ENCODE measurements around the gene TRIM34.
"Not testable (repeated sequence)": the region's sequence is repeated elsewhere in the genome, so short reads cannot be mapped to it uniquely, and the experiment has no call there.

The TRIM34 gene, protein sequence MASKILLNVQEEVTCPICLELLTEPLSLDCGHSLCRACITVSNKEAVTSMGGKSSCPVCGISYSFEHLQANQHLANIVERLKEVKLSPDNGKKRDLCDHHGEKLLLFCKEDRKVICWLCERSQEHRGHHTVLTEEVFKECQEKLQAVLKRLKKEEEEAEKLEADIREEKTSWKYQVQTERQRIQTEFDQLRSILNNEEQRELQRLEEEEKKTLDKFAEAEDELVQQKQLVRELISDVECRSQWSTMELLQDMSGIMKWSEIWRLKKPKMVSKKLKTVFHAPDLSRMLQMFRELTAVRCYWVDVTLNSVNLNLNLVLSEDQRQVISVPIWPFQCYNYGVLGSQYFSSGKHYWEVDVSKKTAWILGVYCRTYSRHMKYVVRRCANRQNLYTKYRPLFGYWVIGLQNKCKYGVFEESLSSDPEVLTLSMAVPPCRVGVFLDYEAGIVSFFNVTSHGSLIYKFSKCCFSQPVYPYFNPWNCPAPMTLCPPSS

DNA sequence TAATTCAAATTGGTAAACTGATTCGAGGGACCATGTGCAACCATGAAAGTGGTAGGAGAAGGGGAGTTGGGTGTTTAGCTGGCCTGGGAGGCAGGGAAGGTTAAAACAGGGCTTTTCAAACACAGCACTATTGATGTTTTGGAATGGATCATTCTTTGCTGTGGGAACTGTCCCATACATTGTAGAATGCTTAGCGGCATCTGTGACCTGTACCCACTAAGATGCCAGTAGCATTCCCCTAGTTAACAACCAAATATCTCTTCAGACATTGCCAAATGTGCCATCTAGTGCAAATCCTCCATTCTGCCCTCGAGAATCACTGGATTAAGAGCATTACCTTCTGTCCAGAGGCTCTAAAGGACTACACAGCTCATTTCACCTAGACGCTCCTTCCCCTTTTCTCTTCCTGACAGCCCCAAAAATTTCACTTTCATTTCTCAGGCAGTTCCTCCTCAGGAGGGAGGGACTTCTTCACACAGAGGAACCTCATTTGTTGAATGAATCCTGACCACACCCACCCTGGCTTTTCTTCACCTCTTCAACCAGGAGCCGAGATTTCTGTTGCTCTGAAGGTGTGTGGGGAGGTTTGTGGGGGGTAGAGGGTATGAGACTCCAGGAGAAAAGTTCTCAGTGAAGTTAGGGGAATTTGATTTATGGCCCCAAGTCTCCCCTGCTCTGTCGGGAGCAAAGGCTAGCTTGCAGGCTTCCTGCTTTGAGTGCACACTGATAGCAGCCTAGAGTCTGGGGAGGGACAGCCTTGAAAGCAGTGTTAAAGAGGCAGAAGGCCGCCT lies at the start of gene TRIM34:
TRIM34 (plus strand) TSS at position 513 of the 791 bp plus-strand sequence. CDS start 7,331 bp downstream, outside the sequence.
- H3K36me3 ChIP-seq (ENCODE audit: insufficient read depth, low read length) = no peaks in the 10 kb centered on the region
- no peaks in the 10 kb centered on the region for H3K4me1 ChIP-seq (ENCODE audit: insufficient read depth, low read length)
- no peaks in the 10 kb centered on the region for H3K9me3 ChIP-seq (ENCODE audit: low read length)
- H2AFZ ChIP-seq (ENCODE audit: low read depth, low read length) = peak within 1 kb of the TSS; percentile 67
- no peaks in the 10 kb centered on the region for H3K27me3 ChIP-seq (ENCODE audit: insufficient read depth, low read length)
- peak within 1 kb of the TSS; percentile 34 for H3K4me3 ChIP-seq (ENCODE audit: low read length)

DNA sequence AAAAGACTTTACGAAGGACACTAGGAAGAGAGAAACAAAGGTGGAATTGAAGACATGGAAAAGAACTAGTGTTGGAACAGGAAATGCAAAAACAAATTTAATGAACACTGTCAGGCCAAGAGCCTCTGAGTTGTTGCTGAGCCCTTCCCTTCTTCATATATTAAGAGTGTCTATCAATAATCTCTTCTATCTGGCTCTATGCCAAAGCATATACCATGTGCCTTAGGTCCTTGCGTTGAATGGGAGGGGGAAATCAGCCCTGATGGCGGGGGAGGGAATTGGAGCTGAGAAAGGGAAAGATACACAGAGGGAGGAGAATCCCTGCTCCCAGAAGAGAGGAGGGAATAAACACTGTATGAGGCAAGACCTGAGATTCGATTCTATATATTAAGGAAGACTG lies 49.6 kb upstream of the TRIM34 start:
- Histone ChIP-seq H3K36me3 (ENCODE audit: insufficient read depth, low read length) (no peaks in the 10 kb centered on the region), H2AFZ (ENCODE audit: low read depth, low read length) (no peak overlapping the region), H3K4me1 (ENCODE audit: insufficient read depth, low read length) (no peaks in the 10 kb centered on the region), H3K4me3 (ENCODE audit: low read length) (no peak overlapping the region), H3K27me3 (ENCODE audit: insufficient read depth, low read length) (no peaks in the 10 kb centered on the region), H3K9me3 (ENCODE audit: low read length) (no peaks in the 10 kb centered on the region)

DNA sequence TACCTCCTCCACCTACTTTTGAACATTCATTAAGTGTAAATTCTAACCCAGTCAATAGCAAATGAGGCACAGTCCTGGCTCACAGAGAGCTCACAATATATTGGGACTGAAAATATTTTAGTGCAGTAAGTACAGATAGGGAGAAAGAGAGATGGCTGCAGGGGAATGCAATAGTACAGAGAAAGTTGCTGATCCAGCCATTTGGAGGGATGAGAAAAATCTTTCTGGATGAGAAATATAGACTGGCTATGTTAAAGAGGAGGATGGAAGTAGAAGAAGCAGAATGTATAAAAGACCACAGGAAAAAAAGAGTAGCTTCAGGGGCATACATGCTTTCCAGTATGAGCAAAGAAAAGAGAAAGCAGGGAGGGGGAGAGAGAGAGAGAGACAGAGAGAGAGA lies 47.7 kb upstream of the TRIM34 start:
- Histone ChIP-seq H3K36me3 (ENCODE audit: insufficient read depth, low read length) (no peaks in the 10 kb centered on the region), H3K4me3 (ENCODE audit: low read length) (no peak overlapping the region), H3K27me3 (ENCODE audit: insufficient read depth, low read length) (no peaks in the 10 kb centered on the region)

DNA sequence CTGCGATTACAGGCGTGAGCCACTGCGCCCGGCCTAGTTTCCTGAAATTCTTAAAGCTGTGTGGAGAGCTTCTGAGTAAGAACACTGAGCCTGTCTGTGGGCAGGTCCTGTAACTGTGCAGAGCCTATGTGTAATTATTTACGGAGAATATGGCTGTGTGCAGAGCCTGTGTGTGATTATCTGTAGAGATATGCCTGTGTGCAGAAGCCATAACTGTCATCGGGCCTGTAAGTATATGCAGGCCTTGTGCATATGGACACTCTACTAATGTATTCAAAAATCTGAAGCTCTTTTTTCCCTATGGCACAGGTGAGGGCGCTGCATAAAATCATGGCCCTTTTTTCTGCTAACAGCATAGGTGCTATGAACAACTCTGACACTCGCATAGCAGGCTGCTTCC lies 44.2 kb upstream of the TRIM34 start, which contains the start of gene OR52B6:
OR52B6 (plus strand) TSS at position 301 of the 400 bp plus-strand sequence; CDS start at position 301, 0 bp downstream.
- H3K27me3 ChIP-seq (ENCODE audit: insufficient read depth, low read length) = no peaks in the 10 kb centered on the region
- no peaks in the 10 kb centered on the region for H3K9me3 ChIP-seq (ENCODE audit: low read length)
- H3K36me3 ChIP-seq (ENCODE audit: insufficient read depth, low read length) = no peaks in the 10 kb centered on the region
- no peak within 1 kb of the TSS for H3K4me3 ChIP-seq (ENCODE audit: low read length)
- no peaks in the 10 kb centered on the region for H3K4me1 ChIP-seq (ENCODE audit: insufficient read depth, low read length)
- H2AFZ ChIP-seq (ENCODE audit: low read depth, low read length) = no peak within 1 kb of the TSS

More for the DNA sequence above, 47.7 kb upstream of the TRIM34 start:
- Histone ChIP-seq H3K4me1 (ENCODE audit: insufficient read depth, low read length) (no peaks in the 10 kb centered on the region), H3K9me3 (ENCODE audit: low read length) (no peaks in the 10 kb centered on the region), H2AFZ (ENCODE audit: low read depth, low read length) (no peak overlapping the region)

DNA sequence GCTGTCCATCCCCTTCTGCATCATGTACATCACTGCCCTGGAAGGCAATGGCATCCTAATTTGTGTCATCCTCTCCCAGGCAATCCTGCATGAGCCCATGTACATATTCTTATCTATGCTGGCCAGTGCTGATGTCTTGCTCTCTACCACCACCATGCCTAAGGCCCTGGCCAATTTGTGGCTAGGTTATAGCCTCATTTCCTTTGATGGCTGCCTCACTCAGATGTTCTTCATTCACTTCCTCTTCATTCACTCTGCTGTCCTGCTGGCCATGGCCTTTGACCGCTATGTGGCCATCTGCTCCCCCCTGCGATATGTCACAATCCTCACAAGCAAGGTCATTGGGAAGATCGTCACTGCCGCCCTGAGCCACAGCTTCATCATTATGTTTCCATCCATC lies 43.8 kb upstream of the TRIM34 start:
- Histone ChIP-seq H2AFZ (ENCODE audit: low read depth, low read length) (no peak overlapping the region), H3K27me3 (ENCODE audit: insufficient read depth, low read length) (no peaks in the 10 kb centered on the region), H3K4me3 (ENCODE audit: low read length) (no peak overlapping the region), H3K4me1 (ENCODE audit: insufficient read depth, low read length) (no peaks in the 10 kb centered on the region), H3K36me3 (ENCODE audit: insufficient read depth, low read length) (no peaks in the 10 kb centered on the region), H3K9me3 (ENCODE audit: low read length) (no peaks in the 10 kb centered on the region)

DNA sequence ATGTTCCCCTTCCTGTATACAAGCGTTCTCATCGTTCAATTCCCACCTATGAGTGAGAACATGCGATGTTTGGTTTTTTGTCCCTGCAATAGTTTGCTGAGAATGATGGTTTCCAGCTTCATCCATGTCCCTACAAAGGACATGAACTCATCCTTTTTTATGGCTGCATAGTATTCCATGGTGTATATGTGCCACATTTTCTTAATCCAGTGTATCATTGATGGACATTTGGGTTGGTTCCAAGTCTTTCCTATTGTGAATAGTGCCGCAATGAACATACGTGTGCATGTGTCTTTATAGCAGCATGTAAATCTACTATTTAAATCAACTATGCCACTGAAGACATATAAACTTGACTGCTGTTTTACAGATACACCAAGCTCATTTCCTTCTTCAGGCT lies 40.3 kb upstream of the TRIM34 start:
- not testable (repeated sequence) for H3K36me3 ChIP-seq (ENCODE audit: insufficient read depth, low read length); H3K4me1 ChIP-seq (ENCODE audit: insufficient read depth, low read length); H3K9me3 ChIP-seq (ENCODE audit: low read length); H3K4me3 ChIP-seq (ENCODE audit: low read length); H3K27me3 ChIP-seq (ENCODE audit: insufficient read depth, low read length); H2AFZ ChIP-seq (ENCODE audit: low read depth, low read length)

DNA sequence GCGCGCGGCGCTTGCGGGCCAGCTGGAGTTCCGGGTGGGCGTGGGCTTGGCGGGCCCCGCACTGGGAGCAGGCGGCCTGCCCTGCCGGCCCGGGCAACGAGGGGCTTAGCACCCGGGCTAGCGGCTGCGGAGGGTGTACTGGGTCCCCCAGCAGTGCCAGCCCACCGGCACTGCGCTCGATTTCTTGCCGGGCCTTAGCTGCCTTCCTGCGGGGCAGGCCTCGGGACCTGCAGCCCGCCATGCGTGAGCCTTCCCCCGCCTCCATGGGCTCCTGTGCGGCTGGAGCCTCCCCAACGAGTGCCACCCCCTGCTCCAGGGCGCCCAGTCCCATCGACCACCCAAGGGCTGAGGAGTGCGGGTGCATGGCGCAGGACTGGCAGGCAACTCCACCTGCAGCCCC lies 34.9 kb upstream of the TRIM34 start:
- not testable (repeated sequence) for H3K4me3 ChIP-seq (ENCODE audit: low read length); H2AFZ ChIP-seq (ENCODE audit: low read depth, low read length); H3K9me3 ChIP-seq (ENCODE audit: low read length); H3K36me3 ChIP-seq (ENCODE audit: insufficient read depth, low read length); H3K27me3 ChIP-seq (ENCODE audit: insufficient read depth, low read length); H3K4me1 ChIP-seq (ENCODE audit: insufficient read depth, low read length)

DNA sequence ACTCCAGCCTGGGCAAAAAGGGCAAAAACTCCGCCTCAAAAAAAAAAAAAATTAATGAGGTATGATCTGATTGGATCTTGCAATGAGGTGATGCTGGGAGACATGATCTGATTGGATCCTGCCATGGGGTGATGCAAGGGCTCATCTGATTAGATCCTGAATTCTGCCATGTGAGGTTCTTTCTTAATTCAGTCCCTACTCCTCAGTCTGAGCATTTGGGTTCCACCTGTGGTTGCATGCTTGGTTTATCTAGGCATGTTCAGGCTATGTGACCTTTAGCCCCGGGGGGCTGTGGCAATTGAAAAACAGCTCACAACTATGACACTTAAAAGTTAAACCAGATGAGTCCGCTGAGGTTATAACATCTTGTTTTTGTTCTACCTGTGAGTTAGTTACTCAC lies 33.2 kb upstream of the TRIM34 start:
- Histone ChIP-seq H3K4me1 (ENCODE audit: insufficient read depth, low read length) (no peaks in the 10 kb centered on the region), H3K4me3 (ENCODE audit: low read length) (no peak overlapping the region), H2AFZ (ENCODE audit: low read depth, low read length) (no peak overlapping the region), H3K27me3 (ENCODE audit: insufficient read depth, low read length) (no peaks in the 10 kb centered on the region), H3K9me3 (ENCODE audit: low read length) (no peaks in the 10 kb centered on the region), H3K36me3 (ENCODE audit: insufficient read depth, low read length) (no peaks in the 10 kb centered on the region)

DNA sequence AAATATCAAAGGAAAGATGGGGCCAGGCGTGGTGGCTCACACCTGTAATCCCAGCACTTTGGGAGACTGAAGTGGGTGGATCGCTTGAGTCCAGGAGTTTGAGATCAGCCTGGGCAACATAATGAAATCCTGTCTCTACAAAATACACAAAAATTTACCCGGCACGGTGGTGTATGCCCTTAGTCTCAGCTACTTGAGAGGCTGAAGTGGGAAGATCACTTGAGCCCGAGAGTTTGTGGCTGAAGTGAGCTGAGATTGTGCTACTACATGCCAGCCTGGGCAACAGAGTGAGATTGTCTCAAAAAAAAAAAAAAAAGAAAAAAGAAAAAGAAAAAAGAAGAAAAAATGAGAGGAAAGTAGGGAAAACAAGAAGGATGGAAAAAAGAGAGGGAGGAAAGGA lies 32.2 kb upstream of the TRIM34 start:
- no peak overlapping the region for H3K4me3 ChIP-seq (ENCODE audit: low read length)
- H3K36me3 ChIP-seq (ENCODE audit: insufficient read depth, low read length) = no peaks in the 10 kb centered on the region
- no peaks in the 10 kb centered on the region for H3K4me1 ChIP-seq (ENCODE audit: insufficient read depth, low read length)
- no peaks in the 10 kb centered on the region for H3K27me3 ChIP-seq (ENCODE audit: insufficient read depth, low read length)
- no peak overlapping the region for H2AFZ ChIP-seq (ENCODE audit: low read depth, low read length)
- H3K9me3 ChIP-seq (ENCODE audit: low read length) = no peaks in the 10 kb centered on the region

DNA sequence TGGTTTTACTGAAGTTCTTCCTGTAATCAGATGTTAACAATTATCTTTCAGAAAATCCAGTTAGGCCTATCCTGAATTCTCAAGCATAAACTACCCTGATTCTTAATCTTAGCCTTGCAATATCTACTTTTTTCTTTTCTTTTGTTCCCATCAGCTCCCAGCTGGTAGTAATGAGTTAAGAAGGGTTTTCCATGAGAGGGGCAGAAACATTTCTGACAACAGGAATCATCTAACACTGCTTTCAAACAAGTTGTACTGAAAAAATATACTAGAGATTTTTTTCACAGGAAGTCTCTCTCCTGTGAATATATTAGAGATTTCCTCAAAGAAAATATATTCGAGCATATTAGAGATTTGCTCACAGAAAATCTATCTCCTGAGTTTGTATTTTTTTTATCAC lies 31.7 kb upstream of the TRIM34 start:
- no peaks in the 10 kb centered on the region for H3K36me3 ChIP-seq (ENCODE audit: insufficient read depth, low read length)
- no peaks in the 10 kb centered on the region for H3K27me3 ChIP-seq (ENCODE audit: insufficient read depth, low read length)
- no peaks in the 10 kb centered on the region for H3K9me3 ChIP-seq (ENCODE audit: low read length)
- H3K4me1 ChIP-seq (ENCODE audit: insufficient read depth, low read length) = no peaks in the 10 kb centered on the region
- no peak overlapping the region for H3K4me3 ChIP-seq (ENCODE audit: low read length)
- H2AFZ ChIP-seq (ENCODE audit: low read depth, low read length) = no peak overlapping the region

DNA sequence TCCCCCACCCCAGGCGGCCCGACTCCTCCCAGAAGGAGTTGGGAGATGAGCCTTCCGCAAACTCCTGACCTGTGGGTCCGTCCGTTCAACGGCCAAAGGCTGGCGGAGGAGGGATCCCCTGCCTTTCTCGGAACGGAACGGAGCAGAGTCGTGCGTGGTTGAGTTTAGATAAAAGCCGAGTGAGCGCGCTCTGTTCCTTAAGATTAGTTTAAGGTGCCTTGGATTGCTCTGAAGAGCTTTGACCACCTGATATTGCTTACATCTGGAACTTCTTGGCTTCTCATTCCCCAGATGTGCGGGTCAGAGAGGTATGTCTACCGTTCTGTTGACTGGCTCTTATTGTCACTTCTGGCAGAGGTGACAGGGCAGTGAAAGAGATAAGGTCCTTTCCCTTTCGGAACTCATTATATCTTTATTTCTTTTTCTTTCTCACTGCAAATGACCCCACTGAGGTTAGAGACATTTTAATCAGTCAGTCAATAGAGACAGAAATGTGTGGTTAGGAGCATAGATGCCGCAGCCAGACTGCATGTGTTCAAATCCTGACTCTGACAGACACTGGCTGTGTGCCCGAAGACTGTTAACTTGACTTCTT lies 28.1 kb upstream of the TRIM34 start, which contains the start of gene TRIM6:
TRIM6 (plus strand) TSS at position 31 of the 595 bp plus-strand sequence; CDS start at position 292, 261 bp downstream.
- Histone ChIP-seq H3K4me3 (ENCODE audit: low read length) (peak within 1 kb of the TSS; percentile 52), H3K36me3 (ENCODE audit: insufficient read depth, low read length) (no peaks in the 10 kb centered on the region), H3K4me1 (ENCODE audit: insufficient read depth, low read length) (no peaks in the 10 kb centered on the region), H2AFZ (ENCODE audit: low read depth, low read length) (peak within 1 kb of the TSS; percentile 65), H3K9me3 (ENCODE audit: low read length) (no peaks in the 10 kb centered on the region), H3K27me3 (ENCODE audit: insufficient read depth, low read length) (no peaks in the 10 kb centered on the region)

DNA sequence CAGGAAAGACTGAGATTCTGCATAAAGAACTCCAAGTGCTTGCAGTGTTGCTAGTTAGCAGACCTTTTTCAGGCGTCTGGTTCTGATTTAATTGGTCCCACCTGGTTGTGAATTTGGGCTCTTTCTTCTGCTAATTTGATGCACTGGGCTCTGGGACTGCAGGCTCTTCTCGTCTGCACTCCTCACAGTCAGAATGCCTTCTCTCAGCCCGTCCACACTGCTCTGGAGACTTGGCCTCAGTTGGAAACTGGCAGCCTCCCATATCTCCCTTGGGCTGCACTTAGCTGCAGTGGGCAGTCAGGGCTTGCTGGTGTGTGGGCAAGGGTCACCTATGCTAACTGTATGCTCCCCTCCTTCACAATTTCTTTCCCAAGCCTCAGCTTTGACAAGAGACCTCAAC lies 26.8 kb upstream of the TRIM34 start:
- Histone ChIP-seq H3K4me1 (ENCODE audit: insufficient read depth, low read length) (no peaks in the 10 kb centered on the region), H3K36me3 (ENCODE audit: insufficient read depth, low read length) (no peaks in the 10 kb centered on the region), H2AFZ (ENCODE audit: low read depth, low read length) (no peak overlapping the region), H3K27me3 (ENCODE audit: insufficient read depth, low read length) (no peaks in the 10 kb centered on the region), H3K9me3 (ENCODE audit: low read length) (no peaks in the 10 kb centered on the region), H3K4me3 (ENCODE audit: low read length) (no peak overlapping the region)

DNA sequence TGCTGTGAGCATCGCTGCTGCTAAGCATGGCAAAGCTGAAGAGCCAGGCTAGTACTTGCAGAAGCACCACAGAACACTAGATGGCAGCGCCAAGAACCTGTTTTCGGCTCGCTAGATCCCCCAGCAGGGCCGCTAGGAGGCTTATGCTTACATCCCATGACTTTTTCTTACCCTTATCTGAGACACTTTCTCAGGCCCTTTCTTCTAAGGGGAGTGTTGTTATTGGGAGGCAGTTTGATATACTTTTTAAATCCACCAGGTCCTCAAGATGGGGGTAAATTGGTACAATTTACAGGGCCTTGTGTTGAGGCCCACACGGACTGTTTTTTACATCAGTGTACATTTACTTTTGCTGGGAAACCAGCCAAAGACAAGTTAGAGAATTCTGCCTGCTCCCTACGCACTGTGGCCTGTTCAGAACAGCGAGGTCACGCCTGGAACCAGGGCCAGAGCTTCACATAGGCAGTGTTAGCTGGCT lies 24.4 kb upstream of the TRIM34 start:
- H2AFZ ChIP-seq (ENCODE audit: low read depth, low read length) = no peak overlapping the region
- no peaks in the 10 kb centered on the region for H3K36me3 ChIP-seq (ENCODE audit: insufficient read depth, low read length)
- no peaks in the 10 kb centered on the region for H3K4me1 ChIP-seq (ENCODE audit: insufficient read depth, low read length)
- H3K4me3 ChIP-seq (ENCODE audit: low read length) = no peak overlapping the region
- H3K9me3 ChIP-seq (ENCODE audit: low read length) = no peaks in the 10 kb centered on the region
- no peaks in the 10 kb centered on the region for H3K27me3 ChIP-seq (ENCODE audit: insufficient read depth, low read length)

All from neuron (in vitro differentiated cells).